ENCODE measurements around the gene TDRD1. TPM values are rescaled to one million over a fixed set of nuclear protein-coding genes. Genes with fewer than 3 reads are reported as not detected.

TDRD1 gene
- total RNA-seq, result 0.92 and 1.9 TPM in 2 replicates

GRCh38 chr10:114179148-114179547, at the start of gene TDRD1:
TDRD1 (plus strand) TSS chr10:114179353; CDS start chr10:114187832, 8,479 bp downstream.

GRCh38 chr10:114173921-114174694, 5.0 kb upstream of the TDRD1 start, which contains the start of gene CCDC186:
CCDC186 (minus strand) TSS chr10:114174203; CDS start chr10:114163268, 10,935 bp downstream.

GRCh38 chr10:114239117-114239993, 60.2 kb downstream of the TDRD1 start, which contains the start of gene VWA2:
VWA2 (plus strand) TSS chr10:114239254; CDS start chr10:114248714, 9,460 bp downstream.

Other genes with a start within 250 kb of the TDRD1 start
- not detected in 2 replicates for gene ADRB1, start 135.5 kb upstream of the TDRD1 start, total RNA-seq
- gene CCDC186, start 5.2 kb upstream of the TDRD1 start, total RNA-seq, result 14.8 and 18.9 TPM in 2 replicates
- under 0.01 TPM in 1 of 2 replicates, not detected in the other for gene VWA2, start 59.9 kb downstream of the TDRD1 start, total RNA-seq
- 0.06 and 0.13 TPM in 2 replicates for gene AFAP1L2, start 225.1 kb downstream of the TDRD1 start, total RNA-seq